ENCODE measurements around the gene ITIH4. TPM values are rescaled to one million over a fixed set of nuclear protein-coding genes. Genes with fewer than 3 reads are reported as not detected.

ITIH4 gene
- total RNA-seq, 1 donor from 2014 or later = 2.8 TPM

DNA sequence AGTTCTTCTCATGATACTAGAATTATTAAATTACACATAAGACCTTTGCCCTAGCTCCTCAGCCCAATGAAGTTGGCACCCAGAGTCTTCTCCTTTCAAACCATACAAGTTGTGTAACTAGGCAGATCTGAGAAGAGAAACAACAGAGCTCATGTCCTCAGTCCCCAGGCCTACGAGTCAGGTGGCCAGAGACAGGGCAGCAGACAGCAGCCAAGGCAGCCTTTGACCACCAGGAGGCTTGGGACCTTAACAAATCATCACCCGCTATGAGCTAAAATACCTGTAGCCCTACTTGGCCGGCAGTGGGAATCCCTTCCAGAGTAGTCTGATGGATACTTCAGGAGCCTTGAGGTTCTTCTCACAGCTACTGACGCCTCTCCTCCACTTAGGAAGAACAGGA lies 48.6 kb upstream of the ITIH4 start:
- no peak overlapping the region for H3K4me3 ChIP-seq (ENCODE audit: insufficient read depth, low read depth, low read length)
- H3K79me2 ChIP-seq (ENCODE audit: insufficient read depth, low read length) = peaks cover 10% of the 10 kb centered on the region
- no peak for FAIRE-seq
- Mint-ChIP-seq H3K27ac (ENCODE audit: unreplicated experiment) (no peak overlapping the region), H3K4me1 (ENCODE audit: low read depth, unreplicated experiment) (peaks cover 6% of the 10 kb centered on the region), H3K27me3 (ENCODE audit: low read depth, unreplicated experiment) (peaks cover 3% of the 10 kb centered on the region), H3K4me3 (ENCODE audit: unreplicated experiment) (no peak overlapping the region), H3K9me3 (ENCODE audit: unreplicated experiment) (no peaks in the 10 kb centered on the region), H3K36me3 (ENCODE audit: low read depth, unreplicated experiment) (peaks cover 6% of the 10 kb centered on the region)
- no peak overlapping the region for H3K4me2 ChIP-seq (ENCODE audit: low read length)
- no peaks in the 10 kb centered on the region for H3K4me1 ChIP-seq (ENCODE audit: insufficient read depth, low read length)
- peaks cover 30% of the 10 kb centered on the region for H4K20me1 ChIP-seq (ENCODE audit: insufficient read depth, low read length)
- no peaks in the 10 kb centered on the region for H3K36me3 ChIP-seq (ENCODE audit: insufficient read depth, low read length)
- H3K27me3 ChIP-seq (ENCODE audit: insufficient read depth, low read length) = no peaks in the 10 kb centered on the region
- no peak for DNase-seq (ENCODE audit: low read depth)
- no peak overlapping the region for H3K27ac ChIP-seq (ENCODE audit: low read depth, low read length)
- H3K9ac ChIP-seq (ENCODE audit: low read length) = no peak overlapping the region
- no peak overlapping the region for H2AFZ ChIP-seq (ENCODE audit: low read depth, low read length)
- no peaks in the 10 kb centered on the region for H3K9me3 ChIP-seq (ENCODE audit: insufficient read depth, low read depth, low read length)
- TF ChIP-seq, protein P1, sequence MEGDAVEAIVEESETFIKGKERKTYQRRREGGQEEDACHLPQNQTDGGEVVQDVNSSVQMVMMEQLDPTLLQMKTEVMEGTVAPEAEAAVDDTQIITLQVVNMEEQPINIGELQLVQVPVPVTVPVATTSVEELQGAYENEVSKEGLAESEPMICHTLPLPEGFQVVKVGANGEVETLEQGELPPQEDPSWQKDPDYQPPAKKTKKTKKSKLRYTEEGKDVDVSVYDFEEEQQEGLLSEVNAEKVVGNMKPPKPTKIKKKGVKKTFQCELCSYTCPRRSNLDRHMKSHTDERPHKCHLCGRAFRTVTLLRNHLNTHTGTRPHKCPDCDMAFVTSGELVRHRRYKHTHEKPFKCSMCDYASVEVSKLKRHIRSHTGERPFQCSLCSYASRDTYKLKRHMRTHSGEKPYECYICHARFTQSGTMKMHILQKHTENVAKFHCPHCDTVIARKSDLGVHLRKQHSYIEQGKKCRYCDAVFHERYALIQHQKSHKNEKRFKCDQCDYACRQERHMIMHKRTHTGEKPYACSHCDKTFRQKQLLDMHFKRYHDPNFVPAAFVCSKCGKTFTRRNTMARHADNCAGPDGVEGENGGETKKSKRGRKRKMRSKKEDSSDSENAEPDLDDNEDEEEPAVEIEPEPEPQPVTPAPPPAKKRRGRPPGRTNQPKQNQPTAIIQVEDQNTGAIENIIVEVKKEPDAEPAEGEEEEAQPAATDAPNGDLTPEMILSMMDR (IDR thresholded peaks at IDR 0.05; ENCODE audit: insufficient read depth, low read depth, low read length) = no peak
- no peak for TF ChIP-seq EZH2 (IDR thresholded peaks at IDR 0.05; ENCODE audit: insufficient read depth, low read length)

DNA sequence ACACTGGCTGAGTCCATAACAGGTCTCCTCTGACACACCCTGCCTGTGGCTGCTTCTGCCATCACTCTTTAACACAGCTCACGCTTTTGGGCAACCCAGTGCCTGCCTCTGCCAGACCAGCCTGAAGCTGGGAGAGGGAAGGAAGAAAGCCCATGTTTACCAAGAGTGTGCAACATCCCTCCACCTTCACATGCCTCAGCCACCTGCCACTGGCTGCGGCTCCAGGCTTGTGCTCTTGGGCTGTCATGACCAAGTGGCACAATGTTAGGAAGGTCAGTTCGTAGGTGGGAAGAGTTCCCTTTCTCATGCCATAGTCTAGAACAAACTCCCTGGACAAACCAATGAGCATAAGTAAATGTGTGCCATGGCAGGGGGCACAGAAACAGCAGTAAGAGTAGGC lies 46.6 kb upstream of the ITIH4 start:
- Histone ChIP-seq H3K27me3 (ENCODE audit: insufficient read depth, low read length) (no peaks in the 10 kb centered on the region), H3K36me3 (ENCODE audit: insufficient read depth, low read length) (no peaks in the 10 kb centered on the region), H3K9me3 (ENCODE audit: insufficient read depth, low read depth, low read length) (no peaks in the 10 kb centered on the region), H3K9ac (ENCODE audit: low read length) (no peak overlapping the region), H3K79me2 (ENCODE audit: insufficient read depth, low read length) (peaks cover 10% of the 10 kb centered on the region), H3K4me2 (ENCODE audit: low read length) (no peak overlapping the region), H3K27ac (ENCODE audit: low read depth, low read length) (no peak overlapping the region), H2AFZ (ENCODE audit: low read depth, low read length) (no peak overlapping the region), H3K4me3 (ENCODE audit: insufficient read depth, low read depth, low read length) (no peak overlapping the region), H4K20me1 (ENCODE audit: insufficient read depth, low read length) (peaks cover 39% of the 10 kb centered on the region), H3K4me1 (ENCODE audit: insufficient read depth, low read length) (no peaks in the 10 kb centered on the region)
- Mint-ChIP-seq H3K36me3 (ENCODE audit: low read depth, unreplicated experiment) (peaks cover 6% of the 10 kb centered on the region), H3K4me3 (ENCODE audit: unreplicated experiment) (no peak overlapping the region), H3K9me3 (ENCODE audit: unreplicated experiment) (no peaks in the 10 kb centered on the region), H3K27me3 (ENCODE audit: low read depth, unreplicated experiment) (no peaks in the 10 kb centered on the region), H3K4me1 (ENCODE audit: low read depth, unreplicated experiment) (peaks cover 6% of the 10 kb centered on the region), H3K27ac (ENCODE audit: unreplicated experiment) (no peak overlapping the region)
- FAIRE-seq (no peak), DNase-seq (ENCODE audit: low read depth) (no peak)
- TF ChIP-seq, protein P1 (IDR thresholded peaks at IDR 0.05; ENCODE audit: insufficient read depth, low read depth, low read length) = no peak

DNA sequence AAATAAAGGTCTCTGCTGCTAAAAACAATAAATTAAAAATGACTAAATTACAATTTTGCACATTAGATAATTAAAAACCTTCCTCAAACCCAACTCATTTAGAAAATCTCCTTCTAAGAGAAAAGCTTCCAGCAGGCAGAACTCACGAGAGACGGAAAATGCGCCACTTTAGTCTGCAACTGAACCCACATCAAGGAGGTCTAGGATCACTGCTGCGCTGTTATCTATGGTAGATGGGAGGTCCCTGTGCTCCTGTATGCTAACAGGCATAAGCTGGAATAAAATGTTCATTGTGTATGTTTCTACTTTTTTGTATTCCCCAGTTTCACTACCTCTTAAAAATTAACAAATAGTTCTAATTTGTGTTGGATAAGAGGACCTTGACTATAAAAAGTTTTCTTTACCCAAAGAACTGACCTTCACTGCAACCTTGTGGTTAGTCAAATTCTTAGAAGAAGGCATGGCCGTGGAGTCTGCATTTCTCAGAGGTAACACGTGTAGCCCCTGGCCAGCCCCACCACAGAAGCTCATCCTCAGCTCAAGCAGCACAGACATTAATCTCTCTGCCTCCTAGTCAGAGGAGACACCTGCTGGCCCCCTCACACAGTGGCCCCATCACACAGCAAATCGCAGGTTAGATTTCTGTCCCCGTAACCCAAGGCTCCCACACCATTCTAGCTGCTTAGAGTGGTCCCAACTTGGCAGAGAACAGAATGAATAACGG lies 44.6 kb upstream of the ITIH4 start:
- Histone ChIP-seq H3K4me2 (ENCODE audit: low read length) (no peak overlapping the region), H2AFZ (ENCODE audit: low read depth, low read length) (no peak overlapping the region), H3K9me3 (ENCODE audit: insufficient read depth, low read depth, low read length) (no peaks in the 10 kb centered on the region), H3K36me3 (ENCODE audit: insufficient read depth, low read length) (no peaks in the 10 kb centered on the region), H3K27ac (ENCODE audit: low read depth, low read length) (no peak overlapping the region), H3K27me3 (ENCODE audit: insufficient read depth, low read length) (no peaks in the 10 kb centered on the region), H3K4me1 (ENCODE audit: insufficient read depth, low read length) (no peaks in the 10 kb centered on the region), H3K9ac (ENCODE audit: low read length) (no peak overlapping the region), H3K79me2 (ENCODE audit: insufficient read depth, low read length) (peaks cover 10% of the 10 kb centered on the region), H4K20me1 (ENCODE audit: insufficient read depth, low read length) (peaks cover 41% of the 10 kb centered on the region), H3K4me3 (ENCODE audit: insufficient read depth, low read depth, low read length) (no peak overlapping the region)
- FAIRE-seq (no peak), DNase-seq (ENCODE audit: low read depth) (no peak)
- H3K36me3 Mint-ChIP-seq (ENCODE audit: low read depth, unreplicated experiment) = peaks cover 9% of the 10 kb centered on the region
- H3K27ac Mint-ChIP-seq (ENCODE audit: unreplicated experiment) = no peak overlapping the region
- no peak overlapping the region for H3K4me3 Mint-ChIP-seq (ENCODE audit: unreplicated experiment)
- H3K9me3 Mint-ChIP-seq (ENCODE audit: unreplicated experiment) = no peaks in the 10 kb centered on the region
- peaks cover 6% of the 10 kb centered on the region for H3K4me1 Mint-ChIP-seq (ENCODE audit: low read depth, unreplicated experiment)
- H3K27me3 Mint-ChIP-seq (ENCODE audit: low read depth, unreplicated experiment) = no peaks in the 10 kb centered on the region
- TF ChIP-seq EZH2 (IDR thresholded peaks at IDR 0.05; ENCODE audit: insufficient read depth, low read length) = no peak
- TF ChIP-seq, protein P1 (IDR thresholded peaks at IDR 0.05; ENCODE audit: insufficient read depth, low read depth, low read length) = no peak

Data from astrocyte (in vitro differentiated cells and primary cell).